MM.1S (cell line): ENCODE measurements around the gene MMAA.

ENCODE experiments used
- CTCF ChIP-seq: fragments of 300-600 bp; sonication (generic); IDR thresholded peaks from 2 replicates; pipeline ENCODE4 v1.5.1; 2016; ENCODE audit warnings: antibody characterized with exemption, low read length, mixed read lengths
- EZH2 ChIP-seq: fragments of 300-600 bp; sonication (generic); optimal IDR thresholded peaks from 2 replicates; pipeline ENCODE3; 2017; ENCODE audit warnings: low read depth, mild to moderate bottlenecking, antibody characterized with exemption, low read length, mixed read lengths
- EZH2phosphoT487 ChIP-seq: fragments of 300-600 bp; sonication (generic); IDR thresholded peaks from 2 replicates; pipeline ENCODE4 v1.6.1; 2018; ENCODE audit warnings: antibody characterized with exemption, low read length

- no peak for TF ChIP-seq EZH2phosphoT487
- TF ChIP-seq CTCF: no peak
- no peak for TF ChIP-seq EZH2
Measured at GRCh38 chr4:145643295-145643694, 24.1 kb downstream of the MMAA start.
